ENCODE measurements around the gene SPNS1.
"Not testable (repeated sequence)": the region's sequence is repeated elsewhere in the genome, so short reads cannot be mapped to it uniquely, and the experiment has no call there.

The SPNS1 gene, protein sequence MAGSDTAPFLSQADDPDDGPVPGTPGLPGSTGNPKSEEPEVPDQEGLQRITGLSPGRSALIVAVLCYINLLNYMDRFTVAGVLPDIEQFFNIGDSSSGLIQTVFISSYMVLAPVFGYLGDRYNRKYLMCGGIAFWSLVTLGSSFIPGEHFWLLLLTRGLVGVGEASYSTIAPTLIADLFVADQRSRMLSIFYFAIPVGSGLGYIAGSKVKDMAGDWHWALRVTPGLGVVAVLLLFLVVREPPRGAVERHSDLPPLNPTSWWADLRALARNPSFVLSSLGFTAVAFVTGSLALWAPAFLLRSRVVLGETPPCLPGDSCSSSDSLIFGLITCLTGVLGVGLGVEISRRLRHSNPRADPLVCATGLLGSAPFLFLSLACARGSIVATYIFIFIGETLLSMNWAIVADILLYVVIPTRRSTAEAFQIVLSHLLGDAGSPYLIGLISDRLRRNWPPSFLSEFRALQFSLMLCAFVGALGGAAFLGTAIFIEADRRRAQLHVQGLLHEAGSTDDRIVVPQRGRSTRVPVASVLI

DNA sequence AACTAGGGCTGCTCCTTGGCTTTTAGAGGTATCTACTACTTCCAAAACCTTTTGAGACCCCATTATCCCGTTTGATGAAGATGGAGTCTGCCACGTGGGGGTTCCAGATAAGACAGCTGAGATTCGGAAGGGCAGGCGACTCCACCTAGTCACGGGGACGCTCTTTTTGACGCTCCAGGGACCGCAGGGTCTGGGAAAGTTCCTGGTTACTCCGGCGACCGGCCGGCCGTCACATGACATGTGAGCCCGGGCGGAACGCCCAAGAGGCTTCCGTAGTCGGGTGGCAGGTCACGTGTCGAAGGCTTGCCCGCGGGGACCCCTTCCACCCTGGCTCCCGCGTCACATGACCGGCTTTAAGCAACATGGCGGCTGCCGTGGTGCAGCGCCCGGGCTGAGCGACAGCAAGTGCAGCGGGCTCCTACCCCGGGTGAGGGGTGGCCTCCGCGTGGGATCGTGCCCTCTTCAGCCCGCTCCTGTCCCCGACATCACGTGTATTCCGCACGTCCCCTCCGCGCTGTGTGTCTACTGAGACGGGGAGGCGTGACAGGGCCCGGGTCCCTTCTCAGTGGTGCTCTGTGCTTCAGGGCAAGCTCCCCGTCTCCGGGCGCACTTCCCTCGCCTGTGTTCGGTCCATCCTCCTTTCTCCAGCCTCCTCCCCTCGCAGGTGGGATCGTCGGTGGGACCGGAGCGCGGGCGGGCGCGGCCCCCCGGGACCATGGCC lies at the start of gene SPNS1:
TSS of gene SPNS1 (plus strand) at position 342 of the 721 bp plus-strand sequence. CDS start at position 716, 374 bp downstream.
- peak; percentile 96 to 97 for DNase-seq (ENCODE audit: low read depth in 1 of 2, low spot score in 1 of 2)
- in situ Hi-C loops (cut with HindIII; ENCODE audit: low pct_unique_long_range_greater_than_20kb, low sequenced_read_pairs), result no loop called here
- TF ChIP-seq JUND (IDR thresholded peaks at IDR 0.05; ENCODE audit: low read depth), result no peak

DNA sequence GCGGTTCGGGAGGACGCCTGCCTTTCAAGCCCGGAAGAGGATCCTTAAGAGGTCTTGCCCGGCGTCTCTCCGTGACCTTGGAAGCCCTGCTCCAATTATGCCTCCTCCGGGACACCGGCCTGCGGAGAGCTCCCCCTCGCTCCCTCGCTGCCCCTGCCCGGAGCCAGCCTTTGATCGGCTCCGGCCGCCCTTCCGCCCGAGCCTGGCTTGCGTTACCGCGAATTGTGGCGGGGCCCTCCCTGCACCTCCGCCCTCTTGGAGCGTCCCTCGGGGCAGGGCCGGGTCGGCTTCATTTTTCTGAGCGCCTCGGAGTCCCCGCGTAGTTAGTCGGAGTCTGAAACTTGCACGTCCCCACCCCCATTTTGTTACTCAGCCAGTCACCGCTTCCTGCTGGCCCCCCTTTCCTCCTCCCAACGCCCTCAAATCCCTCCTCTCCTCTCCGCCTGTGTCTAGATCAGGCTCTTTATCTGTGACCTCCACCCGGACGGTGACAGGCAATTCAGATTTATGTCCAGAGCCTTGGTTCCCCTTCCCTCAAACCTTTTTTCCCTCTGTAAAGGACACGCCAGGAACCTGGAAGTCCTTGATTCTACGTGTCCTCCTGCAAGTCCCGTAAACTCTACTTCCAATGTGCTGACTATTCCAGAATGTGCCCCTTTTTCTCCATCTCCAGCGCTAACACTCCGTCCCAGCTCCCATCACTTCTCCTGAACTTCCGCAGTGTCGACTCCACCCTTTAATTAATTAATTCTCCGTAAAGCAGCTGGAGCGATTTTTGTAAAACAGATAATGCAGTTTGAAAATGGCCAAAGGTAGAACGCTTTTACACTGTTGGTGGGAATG lies 49.0 kb upstream of the SPNS1 start:
- in situ Hi-C loops (cut with HindIII; ENCODE audit: low pct_unique_long_range_greater_than_20kb, low sequenced_read_pairs), result no loop called here
- TF ChIP-seq JUND (IDR thresholded peaks at IDR 0.05; ENCODE audit: low read depth), result no peak

DNA sequence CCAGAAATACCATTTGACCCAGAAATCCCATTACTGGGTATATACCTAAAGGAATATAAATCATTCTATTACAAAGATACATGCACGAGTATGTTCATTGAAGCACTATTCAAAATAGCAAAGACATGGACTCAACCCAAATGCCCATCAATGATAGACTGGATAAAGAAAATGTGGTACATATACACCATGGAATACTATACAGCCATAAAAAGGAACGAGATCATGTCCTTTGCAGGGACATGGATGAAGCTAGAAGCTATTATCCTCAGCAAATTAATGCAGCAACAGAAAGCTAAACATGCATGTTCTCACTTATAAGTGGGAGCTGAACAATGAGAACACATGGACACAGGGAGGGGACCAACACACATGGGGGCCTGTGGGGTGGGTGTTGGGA lies 48.3 kb upstream of the SPNS1 start:
- in situ Hi-C loops (cut with HindIII; ENCODE audit: low pct_unique_long_range_greater_than_20kb, low sequenced_read_pairs); DNase-seq (ENCODE audit: low read depth in 1 of 2, low spot score in 1 of 2): not testable (repeated sequence)

More for the DNA sequence above, 49.0 kb upstream of the SPNS1 start:
- peak in 1 of 2 experiments; percentile 68 for DNase-seq (ENCODE audit: low read depth in 1 of 2, low spot score in 1 of 2)

DNA sequence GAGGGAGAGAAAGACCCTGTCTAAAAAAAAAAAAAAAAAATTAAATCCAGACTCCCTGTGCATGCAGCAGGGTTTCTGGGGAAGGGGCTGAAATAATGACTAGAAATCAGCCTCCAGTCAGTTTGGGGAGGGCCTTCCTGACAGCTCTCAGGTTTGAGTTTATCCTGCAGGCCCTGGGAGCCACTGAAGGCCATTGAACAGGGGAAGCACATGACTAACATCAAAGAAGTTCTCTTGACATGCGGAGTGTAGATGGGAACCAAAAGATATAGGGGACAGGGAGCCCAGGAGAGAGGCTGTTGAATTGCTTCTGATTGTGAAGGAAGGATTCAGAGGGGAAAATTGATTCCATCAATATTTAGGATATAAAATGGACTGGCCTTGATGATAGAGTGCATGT lies 46.8 kb upstream of the SPNS1 start:
- in situ Hi-C loops (cut with HindIII; ENCODE audit: low pct_unique_long_range_greater_than_20kb, low sequenced_read_pairs), result no loop called here
- no peak for DNase-seq (ENCODE audit: low read depth in 1 of 2, low spot score in 1 of 2)
- TF ChIP-seq JUND (IDR thresholded peaks at IDR 0.05; ENCODE audit: low read depth), result no peak

DNA sequence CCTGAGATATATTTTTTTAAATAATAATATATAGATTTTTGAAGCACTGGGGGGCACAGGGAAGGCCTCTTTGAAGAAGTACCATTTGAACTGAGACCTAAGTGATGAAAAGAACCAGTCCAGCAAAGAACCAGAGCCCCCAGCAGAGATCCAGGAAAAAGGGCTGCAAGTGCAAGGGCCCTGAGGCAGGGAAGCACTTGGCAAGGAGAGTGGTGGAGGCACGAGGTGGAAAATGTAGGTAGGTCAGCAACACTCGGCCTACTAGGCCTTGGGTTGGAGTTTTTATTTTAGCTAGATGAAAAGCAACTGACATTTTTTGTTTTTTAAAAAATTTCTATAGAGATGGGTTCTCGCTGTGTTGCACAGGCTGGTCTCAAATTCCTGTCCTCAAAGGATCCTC lies 44.4 kb upstream of the SPNS1 start:
- in situ Hi-C loops (cut with HindIII; ENCODE audit: low pct_unique_long_range_greater_than_20kb, low sequenced_read_pairs), result no loop called here
- DNase-seq (ENCODE audit: low read depth in 1 of 2, low spot score in 1 of 2), result no peak
- TF ChIP-seq JUND (IDR thresholded peaks at IDR 0.05; ENCODE audit: low read depth), result no peak

DNA sequence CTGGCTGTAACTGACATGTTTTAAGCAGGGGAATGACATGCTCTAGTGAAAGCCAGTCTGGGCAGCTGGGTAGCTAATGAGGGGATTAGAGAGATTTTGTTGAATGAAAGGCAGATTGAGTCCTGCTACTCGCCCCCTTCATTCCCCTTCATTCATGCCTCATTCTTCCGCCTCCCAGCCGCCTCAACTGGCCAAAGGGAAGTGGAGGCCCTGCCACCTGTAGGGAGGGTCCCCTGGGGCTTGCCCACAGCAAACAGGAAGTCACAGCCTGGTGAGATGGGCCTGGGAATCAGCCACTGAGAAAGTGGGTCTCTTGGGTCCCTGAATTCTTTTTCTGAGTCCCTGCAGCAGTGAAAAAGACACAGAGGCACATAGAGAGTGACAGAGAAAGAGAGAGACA lies 43.9 kb upstream of the SPNS1 start:
- TF ChIP-seq JUND (IDR thresholded peaks at IDR 0.05; ENCODE audit: low read depth), result no peak
- no peak for DNase-seq (ENCODE audit: low read depth in 1 of 2, low spot score in 1 of 2)
- in situ Hi-C loops (cut with HindIII; ENCODE audit: low pct_unique_long_range_greater_than_20kb, low sequenced_read_pairs), result no loop called here

DNA sequence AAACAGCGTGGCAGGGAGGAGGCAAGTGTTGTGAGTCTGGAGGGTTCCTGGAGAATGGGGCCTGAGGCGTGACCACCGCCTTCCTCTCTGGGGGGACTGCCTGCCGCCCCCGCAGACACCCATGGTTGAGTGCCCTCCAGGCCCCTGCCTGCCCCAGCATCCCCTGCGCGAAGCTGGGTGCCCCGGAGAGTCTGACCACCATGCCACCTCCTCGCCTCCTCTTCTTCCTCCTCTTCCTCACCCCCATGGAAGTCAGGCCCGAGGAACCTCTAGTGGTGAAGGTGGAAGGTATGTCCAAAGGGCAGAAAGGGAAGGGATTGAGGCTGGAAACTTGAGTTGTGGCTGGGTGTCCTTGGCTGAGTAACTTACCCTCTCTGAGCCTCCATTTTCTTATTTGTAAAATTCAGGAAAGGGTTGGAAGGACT lies 42.8 kb upstream of the SPNS1 start, which contains the start of gene CD19:
TSS of gene CD19 (plus strand) at position 171 of the 425 bp plus-strand sequence. CDS start at position 201, 30 bp downstream.
- TF ChIP-seq JUND (IDR thresholded peaks at IDR 0.05; ENCODE audit: low read depth), result no peak
- no peak for DNase-seq (ENCODE audit: low read depth in 1 of 2, low spot score in 1 of 2)
- in situ Hi-C loops (cut with HindIII; ENCODE audit: low pct_unique_long_range_greater_than_20kb, low sequenced_read_pairs), result no loop called here

DNA sequence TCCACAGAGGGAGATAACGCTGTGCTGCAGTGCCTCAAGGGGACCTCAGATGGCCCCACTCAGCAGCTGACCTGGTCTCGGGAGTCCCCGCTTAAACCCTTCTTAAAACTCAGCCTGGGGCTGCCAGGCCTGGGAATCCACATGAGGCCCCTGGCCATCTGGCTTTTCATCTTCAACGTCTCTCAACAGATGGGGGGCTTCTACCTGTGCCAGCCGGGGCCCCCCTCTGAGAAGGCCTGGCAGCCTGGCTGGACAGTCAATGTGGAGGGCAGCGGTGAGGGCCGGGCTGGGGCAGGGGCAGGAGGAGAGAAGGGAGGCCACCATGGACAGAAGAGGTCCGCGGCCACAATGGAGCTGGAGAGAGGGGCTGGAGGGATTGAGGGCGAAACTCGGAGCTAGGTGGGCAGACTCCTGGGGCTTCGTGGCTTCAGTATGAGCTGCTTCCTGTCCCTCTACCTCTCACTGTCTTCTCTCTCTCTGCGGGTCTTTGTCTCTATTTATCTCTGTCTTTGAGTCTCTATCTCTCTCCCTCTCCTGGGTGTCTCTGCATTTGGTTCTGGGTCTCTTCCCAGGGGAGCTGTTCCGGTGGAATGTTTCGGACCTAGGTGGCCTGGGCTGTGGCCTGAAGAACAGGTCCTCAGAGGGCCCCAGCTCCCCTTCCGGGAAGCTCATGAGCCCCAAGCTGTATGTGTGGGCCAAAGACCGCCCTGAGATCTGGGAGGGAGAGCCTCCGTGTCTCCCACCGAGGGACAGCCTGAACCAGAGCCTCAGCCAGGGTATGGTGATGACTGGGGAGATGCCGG lies 42.0 kb upstream of the SPNS1 start:
- no peak for DNase-seq (ENCODE audit: low read depth in 1 of 2, low spot score in 1 of 2)
- in situ Hi-C loops (cut with HindIII; ENCODE audit: low pct_unique_long_range_greater_than_20kb, low sequenced_read_pairs), result no loop called here
- no peak for TF ChIP-seq JUND (IDR thresholded peaks at IDR 0.05; ENCODE audit: low read depth)

DNA sequence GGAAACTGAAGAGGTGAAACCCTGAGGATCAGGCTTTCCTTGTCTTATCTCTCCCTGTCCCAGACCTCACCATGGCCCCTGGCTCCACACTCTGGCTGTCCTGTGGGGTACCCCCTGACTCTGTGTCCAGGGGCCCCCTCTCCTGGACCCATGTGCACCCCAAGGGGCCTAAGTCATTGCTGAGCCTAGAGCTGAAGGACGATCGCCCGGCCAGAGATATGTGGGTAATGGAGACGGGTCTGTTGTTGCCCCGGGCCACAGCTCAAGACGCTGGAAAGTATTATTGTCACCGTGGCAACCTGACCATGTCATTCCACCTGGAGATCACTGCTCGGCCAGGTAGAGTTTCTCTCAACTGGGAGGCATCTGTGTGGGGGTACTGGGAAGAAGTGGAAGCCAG lies 41.4 kb upstream of the SPNS1 start:
- in situ Hi-C loops (cut with HindIII; ENCODE audit: low pct_unique_long_range_greater_than_20kb, low sequenced_read_pairs), result no loop called here
- DNase-seq (ENCODE audit: low read depth in 1 of 2, low spot score in 1 of 2), result no peak
- no peak for TF ChIP-seq JUND (IDR thresholded peaks at IDR 0.05; ENCODE audit: low read depth)

DNA sequence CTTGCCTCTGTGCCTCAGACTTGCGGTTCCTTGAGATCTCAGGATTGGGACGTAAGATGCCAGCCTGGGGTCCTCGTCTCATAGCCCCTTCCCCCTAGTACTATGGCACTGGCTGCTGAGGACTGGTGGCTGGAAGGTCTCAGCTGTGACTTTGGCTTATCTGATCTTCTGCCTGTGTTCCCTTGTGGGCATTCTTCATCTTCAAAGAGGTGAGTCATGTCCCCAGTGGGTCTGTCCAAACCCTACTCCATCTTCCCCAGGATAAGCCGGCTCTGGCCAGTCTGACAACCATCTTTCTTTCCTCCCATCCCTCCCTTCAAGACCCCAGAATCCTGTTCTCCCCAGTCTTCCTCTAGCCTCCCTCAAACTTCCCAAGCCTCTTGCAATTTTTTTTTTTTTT lies 39.2 kb upstream of the SPNS1 start:
- TF ChIP-seq JUND (IDR thresholded peaks at IDR 0.05; ENCODE audit: low read depth), result no peak
- no peak for DNase-seq (ENCODE audit: low read depth in 1 of 2, low spot score in 1 of 2)
- in situ Hi-C loops (cut with HindIII; ENCODE audit: low pct_unique_long_range_greater_than_20kb, low sequenced_read_pairs), result no loop called here

DNA sequence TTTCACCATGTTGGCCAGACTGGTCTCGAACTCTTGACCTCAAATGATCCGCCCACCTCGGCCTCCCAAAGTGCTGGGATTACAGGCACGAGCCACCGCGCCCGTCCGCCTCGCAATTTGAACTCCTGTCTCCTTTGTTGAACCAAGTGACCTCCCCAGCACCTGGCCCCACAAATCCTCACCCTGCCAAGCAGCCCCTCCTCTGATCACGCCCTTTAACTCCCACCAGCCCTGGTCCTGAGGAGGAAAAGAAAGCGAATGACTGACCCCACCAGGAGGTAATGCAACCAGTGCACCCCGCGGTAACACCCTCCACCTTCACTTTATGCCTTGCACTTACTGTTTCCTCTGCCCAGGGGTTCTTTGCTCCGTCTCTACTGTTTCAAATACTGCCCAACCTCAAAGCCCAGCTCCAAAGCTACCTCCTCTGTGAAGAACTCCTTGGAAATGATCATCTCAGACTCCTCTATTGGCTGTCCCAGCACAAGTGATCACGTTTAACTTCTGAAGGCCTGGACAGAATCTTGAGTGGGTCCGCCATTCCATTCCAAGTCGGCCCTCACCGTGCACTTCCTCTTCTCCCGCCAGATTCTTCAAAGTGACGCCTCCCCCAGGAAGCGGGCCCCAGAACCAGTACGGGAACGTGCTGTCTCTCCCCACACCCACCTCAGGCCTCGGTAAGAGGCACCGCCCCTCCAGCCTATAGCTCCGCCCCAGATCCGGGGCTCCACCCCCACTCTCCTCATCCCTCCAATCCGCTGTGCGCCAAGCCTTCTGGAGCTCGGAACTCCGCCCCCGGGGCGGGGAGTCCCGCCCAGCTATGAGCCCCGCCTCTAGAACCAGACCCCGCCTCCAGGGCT lies 38.4 kb upstream of the SPNS1 start:
- no peak for TF ChIP-seq JUND (IDR thresholded peaks at IDR 0.05; ENCODE audit: low read depth)
- peak; percentile 97 to 98 for DNase-seq (ENCODE audit: low read depth in 1 of 2, low spot score in 1 of 2)
- in situ Hi-C loops (cut with HindIII; ENCODE audit: low pct_unique_long_range_greater_than_20kb, low sequenced_read_pairs), result no loop called here

Data from T47D (cell line).